SK-N-SH (cell line): ENCODE data around the gene DNAH5. TPM values are rescaled to one million over a fixed set of nuclear protein-coding genes. Genes with fewer than 3 reads are reported as not detected.
"Not testable (repeated sequence)": the region's sequence is repeated elsewhere in the genome, so short reads cannot be mapped to it uniquely, and the experiment has no call there.

Source experiments
- CTCF ChIA-PET: fragments of 300-600, 350-600 bp; formaldehyde crosslinking; extraction: SDS; loops from one replicate; lab custom pipeline; 2021; lab: Yijun Ruan, JAX
- POLR2A ChIA-PET: fragments of 350-600 bp; sonication (Branson Sonifier 250); formaldehyde crosslinking; extraction: SDS; loops from one replicate; lab custom pipeline; 2020; ENCODE audit warnings: antibody characterized with exemption, inconsistent platforms; lab: Yijun Ruan, JAX
- DNase-seq: peaks from one replicate; pipeline ENCODE4 v3.0.0; 2012
- H2AFZ ChIP-seq: fragments of 200-600 bp; sonication (generic); 2 replicates; pipeline ENCODE4 v1.8.1; 2016; ENCODE audit warnings: antibody characterized with exemption, mild to moderate bottlenecking, low read depth
- H3F3A ChIP-seq: fragments of 200-600 bp; sonication (generic); replicated peaks from 2 replicates; pipeline ENCODE3; 2016; ENCODE audit warnings: antibody characterized with exemption, mild to moderate bottlenecking; ENCODE audit not compliant: insufficient read depth
- H3K27ac ChIP-seq, 2 experiments: fragments of 200-500 bp in 1 of 2; fragments of 200-600 bp in 1 of 2; sonication (Bioruptor generic) in 1 of 2; sonication (generic), shearing (Covaris generic) in 1 of 2; 2 replicates each; pipeline versions ENCODE4 v1.5.1 to v1.6.1; 2014 to 2016; ENCODE audit warnings: low read depth in 2 of 2, inconsistent platforms in 1 of 2, low read length in 1 of 2, mild to moderate bottlenecking in 1 of 2, mixed read lengths in 1 of 2
- H3K27me3 ChIP-seq: fragments of 200-600 bp; sonication (generic), shearing (Covaris generic); 2 replicates; pipeline ENCODE4 v1.6.1; 2016; ENCODE audit warnings: mixed run types; ENCODE audit not compliant: insufficient read depth
- H3K36me3 ChIP-seq, 2 experiments: fragments of 200-500 bp in 1 of 2; fragments of 200-600 bp in 1 of 2; sonication (Bioruptor generic) in 1 of 2; sonication (generic) in 1 of 2; replicated peaks in 1 of 2; 2 replicates each; pipeline versions ENCODE3 to v1.5.1; 2014 to 2016; ENCODE audit warnings: low read length in 1 of 2, mild to moderate bottlenecking in 1 of 2; ENCODE audit not compliant: insufficient read depth in 2 of 2, control insufficient read depth in 1 of 2
- H3K4me1 ChIP-seq, 2 experiments: fragments of 200-500 bp in 1 of 2; fragments of 200-600 bp in 1 of 2; sonication (Bioruptor generic) in 1 of 2; sonication (generic), shearing (Covaris generic) in 1 of 2; 2 replicates each; pipeline versions ENCODE4 v1.5.1 to v1.6.1; 2014 to 2016; ENCODE audit warnings: low read depth in 1 of 2, low read length in 1 of 2, mixed run types in 1 of 2; ENCODE audit not compliant: insufficient read depth in 2 of 2, control insufficient read depth in 1 of 2
- H3K4me2 ChIP-seq: fragments of 200-600 bp; sonication (generic), shearing (Covaris generic); 2 replicates; pipeline ENCODE4 v1.6.1; 2017; ENCODE audit warnings: mixed run types
- H3K4me3 ChIP-seq, 2 experiments: fragments of 200-500 bp in 1 of 2; fragments of 200-600 bp in 1 of 2; sonication (Bioruptor generic) in 1 of 2; sonication (generic), shearing (Covaris generic) in 1 of 2; 2 replicates each; pipeline versions ENCODE4 v1.5.1 to v1.8.1; 2014 to 2016; ENCODE audit warnings: low read depth in 2 of 2, inconsistent platforms in 1 of 2, low read length in 1 of 2, mild to moderate bottlenecking in 1 of 2, mixed read lengths in 1 of 2, moderate library complexity in 1 of 2
- H3K79me2 ChIP-seq: fragments of 200-600 bp; sonication (generic); 2 replicates; pipeline ENCODE4 v1.8.1; 2017; ENCODE audit warnings: mild to moderate bottlenecking; ENCODE audit not compliant: insufficient read depth
- H3K9ac ChIP-seq: fragments of 200-600 bp; sonication (generic); 2 replicates; pipeline ENCODE4 v1.6.1; 2017; ENCODE audit warnings: mixed run types
- H3K9me2 ChIP-seq: fragments of 200-600 bp; sonication (generic); 2 replicates; pipeline ENCODE4 v1.6.1; 2017; ENCODE audit warnings: mixed run types
- H3K9me3 ChIP-seq: fragments of 200-600 bp; sonication (generic); 2 replicates; pipeline ENCODE4 v1.6.1; 2017; ENCODE audit warnings: mixed run types, mild to moderate bottlenecking, moderate library complexity
- H4K20me1 ChIP-seq: fragments of 200-600 bp; sonication (generic); 2 replicates; pipeline ENCODE4 v1.6.1; 2017; ENCODE audit warnings: mild to moderate bottlenecking, mixed run types; ENCODE audit not compliant: insufficient read depth
- CHD2 ChIP-seq: fragments of 150-350 bp; IDR thresholded peaks from 2 replicates; pipeline ENCODE4 v1.6.1; 2018; ENCODE audit warnings: low read length; ENCODE audit not compliant: partially characterized antibody
- ELF1 ChIP-seq: IDR thresholded peaks from 2 replicates; pipeline ENCODE4 v1.4.0; 2012
- FOXM1 ChIP-seq: IDR thresholded peaks from 2 replicates; pipeline ENCODE4 v1.4.0; 2012; ENCODE audit warnings: low read depth, mild to moderate bottlenecking
- MAX ChIP-seq: IDR thresholded peaks from 2 replicates; pipeline ENCODE4 v1.4.0; 2012; ENCODE audit warnings: low read depth
- MEF2A ChIP-seq: IDR thresholded peaks from 2 replicates; pipeline ENCODE4 v1.4.0; 2012; ENCODE audit warnings: low read depth, borderline replicate concordance
- PBX3 ChIP-seq: IDR thresholded peaks from 2 replicates; pipeline ENCODE4; 2012
- REST ChIP-seq: IDR thresholded peaks from 2 replicates; pipeline ENCODE4 v1.6.1; 2012; ENCODE audit warnings: mild to moderate bottlenecking, low read depth, low read length, moderate library complexity
- RFX5 ChIP-seq: IDR thresholded peaks from 2 replicates; pipeline ENCODE4 v1.6.1; 2012; ENCODE audit warnings: mild to moderate bottlenecking, improper control_type of control experiment, low read length
- SMC3 ChIP-seq: IDR thresholded peaks from 2 replicates; pipeline ENCODE4 v1.6.1; 2012; ENCODE audit warnings: low read depth, low read length, improper control_type of control experiment
- TAF1 ChIP-seq: IDR thresholded peaks from 2 replicates; pipeline ENCODE4 v1.6.1; 2012; ENCODE audit warnings: low read depth, mild to moderate bottlenecking, low read length, moderate library complexity, borderline replicate concordance
- TEAD4 ChIP-seq: IDR thresholded peaks from 2 replicates; pipeline ENCODE4 v1.4.0; 2012; ENCODE audit warnings: mild to moderate bottlenecking, borderline replicate concordance; ENCODE audit not compliant: insufficient read depth
- USF1 ChIP-seq: IDR thresholded peaks from 2 replicates; pipeline ENCODE4 v1.4.0; 2012; ENCODE audit warnings: low read depth, borderline replicate concordance
- ZBTB33 ChIP-seq: IDR thresholded peaks from 2 replicates; pipeline ENCODE4 v1.4.0; 2012; ENCODE audit warnings: low read depth, borderline replicate concordance
- whole genome bisulfite sequencing: methylation state at CpG from one replicate; pipeline ENCODE4 v1.1.6; 2017; ENCODE audit warnings: low lambda C conversion rate; 5-methylcytosine and 5-hydroxymethylcytosine counted together
- polyA plus RNA-seq, 3 experiments: library from polyadenylated mRNA; depleted of rRNA; stranded (reverse); fragments of >200 nt; gene quantifications; 2 replicates each; pipeline ENCODE4 v1.2.3, GENCODE V29; 2012

DNAH5 gene
- polyA plus RNA-seq, 1 of the 3 experiments (the other 2 are of a cell fraction), result 0.74 TPM

GRCh38 chr5:13804336-13804735, 140.2 kb downstream of the DNAH5 start:
- Histone ChIP-seq H3K36me3 (no peaks in the 10 kb centered on the region), H2AFZ (no peak overlapping the region), H3K9me2 (no peaks in the 10 kb centered on the region), H3K27ac (no peak overlapping the region), H3K27me3 (peaks cover 6% of the 10 kb centered on the region; the same call in 1 of the 2 replicates), H3K4me2 (no peak overlapping the region), H4K20me1 (no peaks in the 10 kb centered on the region), H3F3A (no peaks in the 10 kb centered on the region), H3K79me2 (no peaks in the 10 kb centered on the region), H3K9me3 (no peaks in the 10 kb centered on the region), H3K4me3 (no peak overlapping the region), H3K4me1 (no peaks in the 10 kb centered on the region), H3K9ac (no peak overlapping the region)
- no peak for TF ChIP-seq MAX
- TF ChIP-seq SMC3, result no peak
- TF ChIP-seq USF1, result no peak
- TF ChIP-seq RFX5, result no peak
- TF ChIP-seq ELF1, result no peak
- TF ChIP-seq PBX3, result no peak
- TF ChIP-seq CHD2, result no peak
- no peak for TF ChIP-seq TAF1
- no peak for TF ChIP-seq REST
- TF ChIP-seq ZBTB33, result no peak
- TF ChIP-seq MEF2A, result no peak
- no peak for TF ChIP-seq TEAD4
- no peak for TF ChIP-seq FOXM1
- ChIA-PET POLR2A (no interaction called here), CTCF (no interaction called here)
- WGBS, result 10% methylated on average over 5 of the region's 5 CpGs
- no peak for DNase-seq

- H3K4me1 ChIP-seq, H3K4me2 ChIP-seq, H2AFZ ChIP-seq, H3K4me3 ChIP-seq, DNase-seq, CTCF ChIA-PET, H3K9me2 ChIP-seq, H3F3A ChIP-seq, H3K27ac ChIP-seq, POLR2A ChIA-PET, H3K9ac ChIP-seq, H3K36me3 ChIP-seq, H4K20me1 ChIP-seq, H3K27me3 ChIP-seq, H3K9me3 ChIP-seq, H3K79me2 ChIP-seq: not testable (repeated sequence)
- 30% methylated on average over 2 of the region's 2 CpGs for WGBS
Measured at GRCh38 chr5:13798569-13798968, 145.9 kb downstream of the DNAH5 start.
